ENCODE data around the gene SLC3A2.
A peak's percentile ranks its signal among the peaks of the same experiment; 100 is the strongest.

SLC3A2 gene

DNA sequence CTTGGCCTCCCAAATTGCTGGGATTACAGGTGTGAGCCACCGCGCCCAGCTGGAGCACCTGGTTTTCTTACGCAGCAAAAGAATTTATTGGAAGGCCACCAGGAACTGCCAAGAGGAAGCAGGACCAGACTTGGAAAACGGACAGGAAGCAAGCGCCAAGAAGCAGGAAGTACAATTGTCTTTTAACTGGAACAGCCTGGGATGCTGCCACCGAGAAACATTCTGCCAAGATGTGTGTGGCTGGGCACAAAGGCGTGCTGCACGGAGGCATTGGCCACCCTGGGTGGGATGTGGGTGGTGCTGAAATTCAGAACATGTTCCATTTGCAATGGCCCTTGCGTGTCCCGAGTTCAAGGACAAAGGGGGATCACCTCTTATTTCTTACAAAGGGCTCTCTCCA, 15.4 kb downstream of the SLC3A2 start:
- Histone ChIP-seq H3K36me3 (ENCODE audit: control insufficient read depth, insufficient read depth, low read length) (no peaks in the 10 kb centered on the region), H2AFZ (no peak overlapping the region), H3K4me1 (no peaks in the 10 kb centered on the region), H3K27ac (no peak overlapping the region), H3K27me3 (ENCODE audit: control insufficient read depth, insufficient read depth, low read length) (no peaks in the 10 kb centered on the region), H3K79me2 (no peaks in the 10 kb centered on the region), H3K9me3 (ENCODE audit: control insufficient read depth, low read length) (no peaks in the 10 kb centered on the region), H3K9ac (no peak overlapping the region), H3K4me2 (ENCODE audit: low read length) (no peak overlapping the region), H3K4me3 (ENCODE audit: low read depth, low read length) (no peak overlapping the region)
- TF ChIP-seq, protein P1, sequence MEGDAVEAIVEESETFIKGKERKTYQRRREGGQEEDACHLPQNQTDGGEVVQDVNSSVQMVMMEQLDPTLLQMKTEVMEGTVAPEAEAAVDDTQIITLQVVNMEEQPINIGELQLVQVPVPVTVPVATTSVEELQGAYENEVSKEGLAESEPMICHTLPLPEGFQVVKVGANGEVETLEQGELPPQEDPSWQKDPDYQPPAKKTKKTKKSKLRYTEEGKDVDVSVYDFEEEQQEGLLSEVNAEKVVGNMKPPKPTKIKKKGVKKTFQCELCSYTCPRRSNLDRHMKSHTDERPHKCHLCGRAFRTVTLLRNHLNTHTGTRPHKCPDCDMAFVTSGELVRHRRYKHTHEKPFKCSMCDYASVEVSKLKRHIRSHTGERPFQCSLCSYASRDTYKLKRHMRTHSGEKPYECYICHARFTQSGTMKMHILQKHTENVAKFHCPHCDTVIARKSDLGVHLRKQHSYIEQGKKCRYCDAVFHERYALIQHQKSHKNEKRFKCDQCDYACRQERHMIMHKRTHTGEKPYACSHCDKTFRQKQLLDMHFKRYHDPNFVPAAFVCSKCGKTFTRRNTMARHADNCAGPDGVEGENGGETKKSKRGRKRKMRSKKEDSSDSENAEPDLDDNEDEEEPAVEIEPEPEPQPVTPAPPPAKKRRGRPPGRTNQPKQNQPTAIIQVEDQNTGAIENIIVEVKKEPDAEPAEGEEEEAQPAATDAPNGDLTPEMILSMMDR (IDR thresholded peaks at IDR 0.05) = no peak

DNA sequence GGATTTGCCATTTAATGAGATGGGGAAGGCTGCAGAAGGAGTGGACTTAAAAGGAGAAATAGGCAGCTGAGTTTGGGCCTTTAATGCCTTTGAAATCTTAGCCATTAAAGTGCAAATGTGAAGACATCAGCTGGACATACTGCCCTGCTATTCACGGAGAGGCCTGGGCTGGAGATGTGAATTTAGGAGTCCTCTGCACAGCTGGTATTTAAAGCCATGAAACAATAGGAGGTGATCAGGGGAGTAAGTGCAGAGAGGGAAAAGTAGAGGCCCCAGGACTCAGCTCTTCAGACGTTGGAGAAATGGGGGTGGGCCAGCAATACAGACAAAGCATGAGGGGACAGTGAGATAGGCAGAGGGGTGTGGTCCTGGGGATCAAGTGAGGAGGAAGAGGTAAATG, 16.6 kb downstream of the SLC3A2 start:
- TF ChIP-seq, protein P1 (IDR thresholded peaks at IDR 0.05) = no peak
- H3K79me2 ChIP-seq = no peaks in the 10 kb centered on the region
- H3K4me3 ChIP-seq (ENCODE audit: low read depth, low read length) = no peak overlapping the region
- H3K4me2 ChIP-seq (ENCODE audit: low read length) = no peak overlapping the region
- no peaks in the 10 kb centered on the region for H3K27me3 ChIP-seq (ENCODE audit: control insufficient read depth, insufficient read depth, low read length)
- H3K9ac ChIP-seq = no peak overlapping the region
- no peaks in the 10 kb centered on the region for H3K9me3 ChIP-seq (ENCODE audit: control insufficient read depth, low read length)
- no peak overlapping the region for H2AFZ ChIP-seq
- no peaks in the 10 kb centered on the region for H3K36me3 ChIP-seq (ENCODE audit: control insufficient read depth, insufficient read depth, low read length)
- no peaks in the 10 kb centered on the region for H3K4me1 ChIP-seq
- H3K27ac ChIP-seq = no peak overlapping the region

DNA sequence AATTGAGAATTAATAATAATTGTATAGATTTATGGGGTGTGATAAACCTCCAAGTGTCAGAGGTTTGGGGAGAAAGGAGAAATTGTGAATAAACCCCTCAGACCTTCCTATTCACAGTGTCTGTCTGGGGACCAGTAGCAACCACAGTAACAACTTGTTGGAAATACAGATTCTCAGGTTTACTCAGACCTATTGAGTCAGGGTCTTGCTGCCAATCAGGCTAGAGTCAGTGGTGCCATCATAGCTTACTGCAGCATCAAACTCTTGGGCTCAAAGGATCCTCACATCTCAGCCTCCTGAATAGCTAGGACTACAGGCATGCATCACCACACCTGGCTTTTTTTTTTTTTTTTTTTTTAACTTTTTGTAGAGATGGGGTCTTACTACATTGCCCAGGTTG, 17.3 kb downstream of the SLC3A2 start:
- H3K79me2 ChIP-seq = no peaks in the 10 kb centered on the region
- no peaks in the 10 kb centered on the region for H3K9me3 ChIP-seq (ENCODE audit: control insufficient read depth, low read length)
- H3K9ac ChIP-seq = no peak overlapping the region
- no peaks in the 10 kb centered on the region for H3K27me3 ChIP-seq (ENCODE audit: control insufficient read depth, insufficient read depth, low read length)
- H3K4me2 ChIP-seq (ENCODE audit: low read length) = no peak overlapping the region
- H3K4me3 ChIP-seq (ENCODE audit: low read depth, low read length) = no peak overlapping the region
- no peak overlapping the region for H3K27ac ChIP-seq
- no peak overlapping the region for H2AFZ ChIP-seq
- H3K4me1 ChIP-seq = no peaks in the 10 kb centered on the region
- H3K36me3 ChIP-seq (ENCODE audit: control insufficient read depth, insufficient read depth, low read length) = no peaks in the 10 kb centered on the region
- TF ChIP-seq, protein P1 (IDR thresholded peaks at IDR 0.05) = no peak

DNA sequence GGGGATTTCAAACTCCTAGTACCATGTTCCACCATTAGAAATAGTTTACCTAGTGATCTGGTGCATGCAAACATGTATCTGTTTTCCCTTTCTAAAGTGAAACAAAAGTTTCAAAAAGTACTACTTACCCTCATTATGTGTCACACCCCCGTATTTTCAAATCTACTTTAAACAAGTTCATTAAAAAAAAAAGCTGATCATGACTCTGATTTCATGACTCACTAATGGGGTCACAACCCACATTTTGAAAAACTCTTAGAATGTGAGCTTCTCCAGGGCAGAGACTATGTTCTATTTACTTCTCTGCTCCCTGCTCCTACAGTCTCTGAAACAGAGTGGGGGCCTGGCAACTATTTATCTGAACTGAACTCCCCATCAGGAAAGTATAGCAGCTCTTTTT, 22.2 kb downstream of the SLC3A2 start:
- Histone ChIP-seq H3K4me1 (peaks cover 3% of the 10 kb centered on the region), H3K4me3 (ENCODE audit: low read depth, low read length) (no peak overlapping the region), H3K27me3 (ENCODE audit: control insufficient read depth, insufficient read depth, low read length) (no peaks in the 10 kb centered on the region), H3K9me3 (ENCODE audit: control insufficient read depth, low read length) (no peaks in the 10 kb centered on the region), H3K9ac (no peak overlapping the region), H2AFZ (no peak overlapping the region), H3K36me3 (ENCODE audit: control insufficient read depth, insufficient read depth, low read length) (no peaks in the 10 kb centered on the region), H3K4me2 (ENCODE audit: low read length) (no peak overlapping the region), H3K79me2 (no peaks in the 10 kb centered on the region), H3K27ac (no peak overlapping the region)
- TF ChIP-seq, protein P1 (IDR thresholded peaks at IDR 0.05) = no peak

DNA sequence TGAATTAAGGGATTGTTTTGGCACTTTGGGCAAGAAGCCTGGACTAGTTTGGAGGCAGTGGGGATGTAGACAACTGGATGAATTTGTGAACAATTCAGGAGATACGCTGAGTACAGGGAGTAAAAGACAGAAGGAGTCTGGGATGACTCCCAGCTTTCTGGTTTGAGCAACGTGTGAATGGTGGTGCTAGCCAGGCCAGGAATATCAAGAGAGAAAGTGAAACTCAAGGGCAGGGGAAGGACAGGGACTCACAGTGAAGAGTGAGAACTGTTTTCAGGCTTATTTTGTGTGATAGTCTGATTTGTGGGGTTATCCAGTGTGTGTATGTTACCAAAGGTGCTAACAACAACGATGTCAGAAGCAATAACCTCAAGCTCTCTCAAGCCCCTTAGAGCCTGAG, 24.6 kb downstream of the SLC3A2 start:
- TF ChIP-seq, protein P1 (IDR thresholded peaks at IDR 0.05) = no peak
- H3K4me1 ChIP-seq = peaks cover 17% of the 10 kb centered on the region
- no peak overlapping the region for H3K4me3 ChIP-seq (ENCODE audit: low read depth, low read length)
- H3K79me2 ChIP-seq = no peaks in the 10 kb centered on the region
- H3K27me3 ChIP-seq (ENCODE audit: control insufficient read depth, insufficient read depth, low read length) = no peaks in the 10 kb centered on the region
- H3K9ac ChIP-seq = no peak overlapping the region
- H3K9me3 ChIP-seq (ENCODE audit: control insufficient read depth, low read length) = no peaks in the 10 kb centered on the region
- H3K4me2 ChIP-seq (ENCODE audit: low read length) = no peak overlapping the region
- H3K36me3 ChIP-seq (ENCODE audit: control insufficient read depth, insufficient read depth, low read length) = no peaks in the 10 kb centered on the region
- peak overlapping the region; percentile 54 for H2AFZ ChIP-seq
- no peak overlapping the region for H3K27ac ChIP-seq

Data from parathyroid adenoma (tissue), 2 donors.